Left colon (tissue), 2 donors: ENCODE data around the gene GDF10. TPM values are rescaled to one million over a fixed set of nuclear protein-coding genes. Genes with fewer than 3 reads are reported as not detected.

Source experiments
- ATAC-seq: fragments of 200-7000 bp; cut with Tn5 transposase; one replicate; pipeline ENCODE4 v1.9.1; 2020; ENCODE audit warnings: mild to moderate bottlenecking, moderate library complexity
- DNase-seq, 2 donors: peaks; one replicate each; pipeline ENCODE4 v3.0.0-alpha.2; 2020
- intact Hi-C, 2 donors: fragments of 100-400 bp; cut with DNase I in 1 of 2; cut with micrococcal nuclease in 1 of 2; formaldehyde crosslinking; loops; one replicate each; pipeline versions ENCODE4 v1.11.2 to v1.14.0; 2022; cut with DNase I, micrococcal nuclease
- total RNA-seq, 2 donors: library from RNA; stranded (reverse); fragmentation: NEBNext Ultra II Directional; extraction: Animal tissue kit (Norgen Biotek cat#: 25700); gene quantifications; one replicate each; pipeline ENCODE4 v1.2.1, GENCODE V29; 2021
- donor health status: DM: no; HTN: no; CAD: no.
- donor health status: DM: yes; HTN: yes; CAD: no.

The GDF10 gene
- total RNA-seq, 2 donors from 2014 or later, result 0.12 to 0.67 TPM

DNA sequence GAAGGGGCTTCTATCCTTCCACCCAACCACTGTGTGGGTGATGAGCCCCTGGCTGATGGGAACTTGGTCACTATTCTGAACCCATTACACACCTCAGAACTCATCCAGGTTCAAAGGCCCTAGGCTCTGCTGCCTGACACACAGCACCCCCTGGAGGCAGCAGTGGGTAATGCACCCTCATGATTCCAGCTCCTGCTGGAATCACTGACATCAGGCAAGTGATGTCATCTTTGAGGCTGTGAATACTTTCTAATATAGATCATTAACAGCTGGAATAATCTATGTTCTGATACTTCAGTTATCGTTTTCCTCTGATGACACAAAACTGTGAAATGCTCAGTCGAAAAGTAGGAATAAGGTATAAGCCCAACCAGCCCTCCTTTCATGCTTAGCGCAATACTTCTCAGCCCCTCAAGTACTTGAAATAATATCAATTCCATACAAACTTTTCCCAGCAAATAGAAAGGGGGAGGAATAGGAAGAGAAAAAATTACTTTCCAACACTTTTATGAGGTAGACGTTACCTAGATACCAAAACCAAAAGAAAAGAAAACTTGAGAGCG is 40.7 kb downstream of the GDF10 start:
- ATAC-seq (peak; percentile 84), DNase-seq (peak in 1 of 2 donors; percentile 78)
- intact Hi-C loops, result no loop called here

DNA sequence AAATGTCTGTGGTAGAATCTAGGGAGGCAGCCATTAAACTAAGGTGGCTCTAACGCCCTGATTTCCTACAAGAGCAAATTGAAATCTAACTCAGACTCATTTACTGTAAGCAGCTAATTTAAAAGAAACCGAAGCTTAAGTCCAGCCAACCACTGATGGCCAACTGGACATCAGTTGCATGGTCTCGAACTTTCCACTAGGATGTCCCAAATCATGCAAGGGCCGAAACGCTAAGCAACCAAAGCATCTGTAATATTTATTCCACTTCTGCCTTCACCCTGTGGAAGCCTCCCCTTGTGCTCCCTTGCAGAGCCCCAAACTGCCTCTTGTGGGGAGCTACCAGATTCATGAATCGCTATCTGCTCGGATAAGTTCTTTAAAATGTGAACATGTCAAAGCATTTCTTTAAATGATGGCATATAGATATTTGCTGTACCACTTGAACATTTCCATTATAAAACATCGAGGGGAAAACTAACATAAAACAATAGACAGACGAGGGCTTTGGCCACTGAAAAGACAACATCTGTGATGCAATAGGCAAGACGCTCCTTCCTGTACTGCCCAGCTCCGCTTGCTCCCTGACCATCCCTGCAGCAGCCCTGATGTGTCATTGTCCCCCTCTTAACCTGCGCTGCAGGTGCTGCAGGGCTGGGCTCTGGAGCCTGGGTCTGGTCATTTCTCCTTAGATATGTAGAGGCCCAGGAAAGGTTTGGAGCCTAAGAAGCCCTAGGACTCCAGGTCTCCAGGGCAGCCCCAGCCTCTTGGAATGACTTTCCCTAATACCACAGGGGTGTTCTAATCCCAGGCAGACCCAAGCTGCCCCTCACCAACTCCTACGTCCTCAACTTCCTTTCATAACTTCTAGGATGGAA is 45.2 kb downstream of the GDF10 start:
- no peak for DNase-seq
- intact Hi-C loops, result no loop called here
- ATAC-seq, result no peak

DNA sequence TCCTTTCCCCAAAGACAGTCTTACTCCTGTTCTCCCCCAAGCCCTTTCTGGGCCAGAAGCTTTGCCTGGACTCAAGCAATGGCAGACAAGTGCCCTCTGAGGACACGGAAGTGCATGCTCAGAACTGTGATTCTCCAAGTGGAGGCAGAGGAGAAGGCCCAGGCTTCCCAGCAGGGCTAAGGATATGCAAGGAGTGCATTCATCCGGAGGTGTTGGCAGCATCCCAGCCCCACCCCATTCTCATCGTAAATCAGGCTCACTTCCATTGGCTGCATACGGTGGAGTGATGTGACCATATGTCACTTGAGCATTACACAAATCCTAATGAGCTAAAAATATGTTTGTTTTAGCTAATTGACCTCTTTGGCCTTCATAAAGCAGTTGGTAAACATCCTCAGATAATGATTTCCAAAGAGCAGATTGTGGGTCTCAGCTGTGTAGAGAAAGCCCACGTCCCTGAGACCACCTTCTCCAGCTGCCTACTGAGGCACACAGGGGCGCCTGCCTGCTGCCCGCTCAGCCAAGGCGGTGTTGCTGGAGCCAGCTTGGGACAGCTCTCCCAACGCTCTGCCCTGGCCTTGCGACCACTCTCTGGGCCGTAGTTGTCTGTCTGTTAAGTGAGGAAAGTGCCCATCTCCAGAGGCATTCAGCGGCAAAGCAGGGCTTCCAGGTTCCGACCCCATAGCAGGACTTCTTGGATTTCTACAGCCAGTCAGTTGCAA is 46.7 kb downstream of the GDF10 start:
- ATAC-seq (peak; percentile 91), DNase-seq (peak; percentile 51 to 63)
- intact Hi-C loops, result no loop called here

DNA sequence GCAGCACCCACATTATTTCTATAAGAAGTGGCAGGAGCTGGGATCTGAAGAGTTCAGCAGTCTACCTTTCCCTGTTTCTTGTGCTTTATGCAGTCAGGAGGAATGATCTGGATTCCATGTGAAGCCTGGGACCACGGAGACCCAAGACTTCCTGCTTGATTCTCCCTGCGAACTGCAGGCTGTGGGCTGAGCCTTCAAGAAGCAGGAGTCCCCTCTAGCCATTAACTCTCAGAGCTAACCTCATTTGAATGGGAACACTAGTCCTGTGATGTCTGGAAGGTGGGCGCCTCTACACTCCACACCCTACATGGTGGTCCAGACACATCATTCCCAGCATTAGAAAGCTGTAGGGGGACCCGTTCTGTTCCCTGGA is 47.3 kb downstream of the GDF10 start:
- ATAC-seq (no peak), DNase-seq (no peak)
- intact Hi-C loops, result no loop called here

DNA sequence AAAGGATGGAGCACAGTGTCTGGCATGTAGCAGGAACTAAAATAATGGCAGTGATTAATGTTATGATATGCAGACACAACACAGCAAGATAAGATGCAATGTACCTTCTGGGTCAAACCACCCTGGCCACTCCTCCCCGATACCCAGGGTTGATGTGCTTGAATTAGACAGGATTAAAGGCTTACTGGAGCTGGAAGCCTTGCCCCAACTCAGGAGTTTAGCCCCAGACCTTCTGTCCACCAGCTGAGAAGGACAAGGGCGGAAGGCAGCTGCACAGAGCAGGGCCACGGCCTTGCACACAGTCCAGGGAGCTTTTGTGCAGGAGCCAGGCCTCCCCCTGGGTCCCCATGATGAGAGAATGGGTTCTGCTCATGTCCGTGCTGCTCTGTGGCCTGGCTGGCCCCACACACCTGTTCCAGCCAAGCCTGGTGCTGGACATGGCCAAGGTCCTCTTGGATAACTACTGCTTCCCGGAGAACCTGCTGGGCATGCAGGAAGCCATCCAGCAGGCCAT is 48.2 kb downstream of the GDF10 start, which contains the start of gene RBP3:
Gene RBP3 (plus strand): TSS at position 226 of the 514 bp plus-strand sequence. CDS start 122 bp downstream, at position 348.
- ATAC-seq, result no peak
- peak in 1 of 2 donors; percentile 12 for DNase-seq
- intact Hi-C loops, result no loop called here

DNA sequence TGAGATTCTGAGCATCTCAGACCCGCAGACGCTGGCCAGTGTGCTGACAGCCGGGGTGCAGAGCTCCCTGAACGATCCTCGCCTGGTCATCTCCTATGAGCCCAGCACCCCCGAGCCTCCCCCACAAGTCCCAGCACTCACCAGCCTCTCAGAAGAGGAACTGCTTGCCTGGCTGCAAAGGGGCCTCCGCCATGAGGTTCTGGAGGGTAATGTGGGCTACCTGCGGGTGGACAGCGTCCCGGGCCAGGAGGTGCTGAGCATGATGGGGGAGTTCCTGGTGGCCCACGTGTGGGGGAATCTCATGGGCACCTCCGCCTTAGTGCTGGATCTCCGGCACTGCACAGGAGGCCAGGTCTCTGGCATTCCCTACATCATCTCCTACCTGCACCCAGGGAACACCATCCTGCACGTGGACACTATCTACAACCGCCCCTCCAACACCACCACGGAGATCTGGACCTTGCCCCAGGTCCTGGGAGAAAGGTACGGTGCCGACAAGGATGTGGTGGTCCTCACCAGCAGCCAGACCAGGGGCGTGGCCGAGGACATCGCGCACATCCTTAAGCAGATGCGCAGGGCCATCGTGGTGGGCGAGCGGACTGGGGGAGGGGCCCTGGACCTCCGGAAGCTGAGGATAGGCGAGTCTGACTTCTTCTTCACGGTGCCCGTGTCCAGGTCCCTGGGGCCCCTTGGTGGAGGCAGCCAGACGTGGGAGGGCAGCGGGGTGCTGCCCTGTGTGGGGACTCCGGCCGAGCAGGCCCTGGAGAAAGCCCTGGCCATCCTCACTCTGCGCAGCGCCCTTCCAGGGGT is 48.9 kb downstream of the GDF10 start:
- ATAC-seq (no peak), DNase-seq (no peak)
- intact Hi-C loops, result no loop called here

DNA sequence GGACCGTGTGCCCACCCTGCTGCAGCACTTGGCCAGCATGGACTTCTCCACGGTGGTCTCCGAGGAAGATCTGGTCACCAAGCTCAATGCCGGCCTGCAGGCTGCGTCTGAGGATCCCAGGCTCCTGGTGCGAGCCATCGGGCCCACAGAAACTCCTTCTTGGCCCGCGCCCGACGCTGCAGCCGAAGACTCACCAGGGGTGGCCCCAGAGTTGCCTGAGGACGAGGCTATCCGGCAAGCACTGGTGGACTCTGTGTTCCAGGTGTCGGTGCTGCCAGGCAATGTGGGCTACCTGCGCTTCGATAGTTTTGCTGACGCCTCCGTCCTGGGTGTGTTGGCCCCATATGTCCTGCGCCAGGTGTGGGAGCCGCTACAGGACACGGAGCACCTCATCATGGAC is 49.5 kb downstream of the GDF10 start:
- DNase-seq, result no peak
- no peak for ATAC-seq
- intact Hi-C loops, result no loop called here

DNA sequence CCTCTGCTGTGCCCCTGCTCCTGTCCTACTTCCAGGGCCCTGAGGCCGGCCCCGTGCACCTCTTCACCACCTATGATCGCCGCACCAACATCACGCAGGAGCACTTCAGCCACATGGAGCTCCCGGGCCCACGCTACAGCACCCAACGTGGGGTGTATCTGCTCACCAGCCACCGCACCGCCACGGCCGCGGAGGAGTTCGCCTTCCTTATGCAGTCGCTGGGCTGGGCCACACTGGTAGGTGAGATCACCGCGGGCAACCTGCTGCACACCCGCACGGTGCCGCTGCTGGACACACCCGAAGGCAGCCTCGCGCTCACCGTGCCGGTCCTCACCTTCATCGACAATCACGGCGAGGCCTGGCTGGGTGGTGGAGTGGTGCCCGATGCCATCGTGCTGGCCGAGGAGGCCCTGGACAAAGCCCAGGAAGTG is 50.0 kb downstream of the GDF10 start:
- DNase-seq (no peak), ATAC-seq (no peak)
- intact Hi-C loops, result no loop called here

DNA sequence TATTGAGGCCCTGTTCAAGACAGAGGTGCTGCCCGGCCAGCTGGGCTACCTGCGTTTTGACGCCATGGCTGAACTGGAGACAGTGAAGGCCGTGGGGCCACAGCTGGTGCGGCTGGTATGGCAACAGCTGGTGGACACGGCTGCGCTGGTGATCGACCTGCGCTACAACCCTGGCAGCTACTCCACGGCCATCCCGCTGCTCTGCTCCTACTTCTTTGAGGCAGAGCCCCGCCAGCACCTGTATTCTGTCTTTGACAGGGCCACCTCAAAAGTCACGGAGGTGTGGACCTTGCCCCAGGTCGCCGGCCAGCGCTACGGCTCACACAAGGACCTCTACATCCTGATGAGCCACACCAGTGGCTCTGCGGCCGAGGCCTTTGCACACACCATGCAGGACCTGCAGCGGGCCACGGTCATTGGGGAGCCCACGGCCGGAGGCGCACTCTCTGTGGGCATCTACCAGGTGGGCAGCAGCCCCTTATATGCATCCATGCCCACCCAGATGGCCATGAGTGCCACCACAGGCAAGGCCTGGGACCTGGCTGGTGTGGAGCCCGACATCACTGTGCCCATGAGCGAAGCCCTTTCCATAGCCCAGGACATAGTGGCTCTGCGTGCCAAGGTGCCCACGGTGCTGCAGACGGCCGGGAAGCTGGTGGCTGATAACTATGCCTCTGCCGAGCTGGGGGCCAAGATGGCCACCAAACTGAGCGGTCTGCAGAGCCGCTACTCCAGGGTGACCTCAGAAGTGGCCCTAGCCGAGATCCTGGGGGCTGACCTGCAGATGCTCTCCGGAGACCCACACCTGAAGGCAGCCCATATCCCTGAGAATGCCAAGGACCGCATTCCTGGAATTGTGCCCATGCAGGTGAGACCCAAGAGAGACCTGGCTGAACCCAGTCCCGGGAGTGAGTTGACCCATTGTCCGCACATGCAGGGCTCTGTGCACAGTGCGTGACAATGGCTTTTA is 51.0 kb downstream of the GDF10 start:
- ATAC-seq, result no peak
- intact Hi-C loops, result no loop called here
- DNase-seq, result no peak

DNA sequence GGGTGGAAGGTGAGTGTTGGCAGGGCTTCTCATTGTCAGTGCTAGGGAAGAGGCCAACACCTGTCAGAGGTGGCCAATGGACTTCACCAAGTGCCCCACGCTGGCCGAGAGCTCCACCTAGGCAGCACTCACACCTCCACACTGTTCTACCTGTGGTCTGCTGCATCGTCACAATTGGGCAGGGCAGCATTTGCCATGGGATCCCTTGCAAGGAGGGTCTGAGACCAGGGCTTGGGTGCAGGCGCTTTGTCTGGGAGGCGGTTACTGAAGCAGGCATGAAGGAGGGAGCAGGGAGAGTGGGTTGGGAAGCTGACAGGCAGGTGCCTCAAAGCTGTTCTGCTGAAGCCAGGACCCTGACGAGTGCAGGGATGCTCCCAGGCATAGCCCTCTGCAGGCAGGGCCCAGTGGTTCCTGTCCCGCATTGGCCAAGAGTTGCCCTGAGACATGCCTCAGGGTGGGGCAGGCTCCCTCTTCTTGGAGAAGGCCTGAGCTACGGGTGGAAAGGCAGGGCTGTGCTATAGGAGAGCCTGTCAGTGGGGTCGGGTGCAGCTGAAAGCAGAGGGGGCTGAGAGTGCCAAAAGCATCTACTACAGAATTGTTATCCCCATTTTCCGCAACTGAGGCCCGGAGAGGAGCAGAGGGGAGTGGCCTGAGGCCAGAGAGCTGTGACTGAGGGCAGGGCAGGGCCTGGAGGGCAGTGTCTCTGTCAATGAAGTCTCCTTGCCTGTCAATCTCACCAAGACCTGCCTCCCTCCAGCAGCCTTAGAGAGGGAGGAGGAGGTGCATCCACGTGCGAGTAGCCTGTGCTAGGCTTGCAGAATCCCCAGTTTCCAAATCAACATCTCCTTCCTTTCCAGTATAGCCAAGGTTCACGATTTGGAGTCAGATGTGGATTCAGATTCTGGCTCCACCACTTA is 52.2 kb downstream of the GDF10 start:
- DNase-seq (no peak), ATAC-seq (no peak)
- intact Hi-C loops, result no loop called here

DNA sequence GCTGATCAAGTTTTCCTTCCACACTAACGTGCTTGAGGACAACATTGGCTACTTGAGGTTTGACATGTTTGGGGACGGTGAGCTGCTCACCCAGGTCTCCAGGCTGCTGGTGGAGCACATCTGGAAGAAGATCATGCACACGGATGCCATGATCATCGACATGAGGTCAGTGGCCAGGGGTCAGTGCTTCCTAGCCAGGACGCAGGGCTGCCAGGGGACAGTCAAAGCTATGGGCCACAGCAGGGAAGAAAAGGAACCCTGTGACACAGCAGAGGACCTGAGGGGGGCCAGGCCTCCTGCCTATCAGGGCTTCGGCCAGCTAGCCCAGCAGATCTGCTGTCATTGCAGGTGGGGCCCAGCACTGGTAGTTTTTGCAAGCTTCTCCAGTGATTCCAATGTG is 53.4 kb downstream of the GDF10 start:
- intact Hi-C loops, result no loop called here
- no peak for DNase-seq
- no peak for ATAC-seq

DNA sequence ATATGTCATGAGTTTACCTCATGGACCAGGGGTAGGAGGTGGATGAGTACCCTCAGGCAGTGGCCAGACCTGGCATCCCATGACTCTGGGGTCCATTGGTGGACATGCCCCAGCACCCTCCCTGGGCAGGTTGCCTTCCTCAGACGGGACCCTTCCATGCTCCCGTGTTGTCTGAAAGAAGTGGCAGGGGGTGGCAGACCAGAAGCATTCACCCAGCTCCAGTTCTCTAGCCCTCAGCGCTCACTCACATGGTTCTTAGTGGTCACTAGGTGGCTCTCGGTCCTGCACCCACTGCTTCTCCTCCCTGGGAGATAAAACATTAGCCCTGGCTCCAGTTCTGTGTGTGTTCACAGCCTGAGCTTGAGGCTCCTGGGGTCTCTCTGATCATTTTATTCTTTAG is 54.2 kb downstream of the GDF10 start:
- no peak for ATAC-seq
- intact Hi-C loops, result no loop called here

DNA sequence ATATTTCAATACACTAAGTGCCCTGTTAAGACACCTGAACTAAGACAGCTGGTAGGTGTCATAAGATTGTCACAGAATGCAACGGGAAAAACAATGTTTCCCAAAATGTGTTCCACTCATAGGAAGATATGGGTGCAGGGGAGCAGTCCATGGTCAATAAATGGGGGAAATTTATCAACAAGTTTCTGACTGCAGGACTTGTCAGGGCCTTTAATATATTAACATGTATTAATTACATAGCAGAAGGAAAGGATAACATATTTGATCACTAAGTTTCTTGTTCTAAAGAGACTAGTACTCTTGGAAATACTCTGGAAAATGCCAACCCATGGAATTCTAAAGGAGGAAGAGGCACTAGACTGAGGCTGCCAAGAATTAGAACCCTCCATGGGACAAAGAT is 54.9 kb downstream of the GDF10 start:
- no peak for ATAC-seq
- intact Hi-C loops, result no loop called here

More for the DNA sequence above, 54.2 kb downstream of the GDF10 start:
- DNase-seq, result no peak

DNA sequence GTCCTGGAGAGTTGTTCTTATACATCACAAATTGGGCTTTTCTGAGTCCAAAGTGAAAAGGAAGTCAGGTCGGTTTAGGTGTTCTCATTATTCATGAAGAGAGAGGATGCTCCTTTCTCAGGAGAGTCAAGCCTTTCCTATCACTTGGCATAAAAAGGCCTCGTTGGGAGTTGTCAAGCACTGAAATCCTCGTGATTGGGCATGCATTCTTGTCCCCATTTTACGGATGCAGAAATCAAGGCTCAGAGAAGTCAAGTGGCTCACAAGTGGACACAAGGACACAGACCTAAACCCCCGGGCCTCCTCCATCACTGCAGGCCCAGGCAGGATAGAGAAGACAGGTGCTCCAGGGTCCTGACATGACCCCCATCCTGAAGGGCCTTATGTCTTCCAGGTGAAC is 56.7 kb downstream of the GDF10 start:
- no peak for ATAC-seq
- intact Hi-C loops, result no loop called here
- DNase-seq, result no peak

More for the DNA sequence above, 54.9 kb downstream of the GDF10 start:
- no peak for DNase-seq

DNA sequence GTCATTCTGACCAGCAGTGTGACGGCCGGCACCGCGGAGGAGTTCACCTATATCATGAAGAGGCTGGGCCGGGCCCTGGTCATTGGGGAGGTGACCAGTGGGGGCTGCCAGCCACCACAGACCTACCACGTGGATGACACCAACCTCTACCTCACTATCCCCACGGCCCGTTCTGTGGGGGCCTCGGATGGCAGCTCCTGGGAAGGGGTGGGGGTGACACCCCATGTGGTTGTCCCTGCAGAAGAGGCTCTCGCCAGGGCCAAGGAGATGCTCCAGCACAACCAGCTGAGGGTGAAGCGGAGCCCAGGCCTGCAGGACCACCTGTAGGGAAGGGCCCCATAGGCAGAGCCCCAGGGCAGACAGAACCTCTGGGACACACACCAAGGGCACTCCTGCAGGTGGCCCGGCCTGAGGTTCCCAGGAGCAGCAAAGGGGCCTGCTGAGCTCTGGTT is 57.2 kb downstream of the GDF10 start:
- intact Hi-C loops, result no loop called here
- DNase-seq (no peak), ATAC-seq (no peak)

DNA sequence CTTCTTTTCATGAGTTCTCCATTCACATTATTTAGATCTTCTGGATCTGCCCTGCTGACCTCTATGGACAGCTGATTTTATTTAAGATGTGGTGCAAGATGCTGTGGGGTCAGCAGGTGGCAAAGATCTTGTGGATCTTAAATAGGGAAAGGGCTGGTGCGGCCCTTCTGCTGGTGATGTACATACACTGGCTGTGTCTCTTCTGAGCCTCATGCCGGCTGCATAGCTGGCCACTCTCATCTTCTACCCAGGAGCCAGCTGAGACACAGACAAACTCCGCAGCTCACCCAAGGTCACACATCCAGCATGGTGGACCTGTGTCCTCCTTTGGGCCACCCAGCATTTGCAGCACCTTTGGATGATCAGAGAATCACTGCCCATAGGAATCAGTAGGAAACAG is 57.9 kb downstream of the GDF10 start:
- intact Hi-C loops, result no loop called here
- DNase-seq, result peak in 1 of 2 donors; percentile 3
- ATAC-seq, result no peak

DNA sequence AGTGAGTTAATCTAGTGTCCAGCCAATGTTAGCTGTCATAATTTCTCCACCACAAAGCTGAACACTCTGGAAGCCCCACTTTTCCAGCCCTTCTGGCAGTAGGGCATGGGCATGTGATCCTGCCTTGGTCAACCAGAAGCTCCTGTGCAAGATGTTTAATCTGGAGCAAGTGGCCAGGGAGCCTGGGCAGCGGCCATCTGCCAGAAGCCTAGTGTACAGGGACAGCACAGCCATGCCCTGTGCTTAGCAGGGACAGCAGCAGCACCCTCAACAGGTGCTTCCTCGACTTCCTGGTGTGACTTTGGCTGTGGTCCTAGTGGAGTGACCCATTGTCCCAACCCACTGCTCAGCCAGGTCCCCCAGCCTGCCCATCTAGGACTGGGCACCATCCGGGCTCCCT is 58.5 kb downstream of the GDF10 start:
- DNase-seq (peak in 1 of 2 donors; percentile 8), ATAC-seq (no peak)
- intact Hi-C loops, result no loop called here
